HCT116 (cell line): ENCODE data around the gene ACP3. TPM values are rescaled to one million over a fixed set of nuclear protein-coding genes. Genes with fewer than 3 reads are reported as not detected.
"Not testable (repeated sequence)": the region's sequence is repeated elsewhere in the genome, so short reads cannot be mapped to it uniquely, and the experiment has no call there.

ENCODE experiments used
- ATAC-seq: fragments of 200-7000 bp; cut with Tn5 transposase; 2 replicates; pipeline ENCODE4 v1.9.1; 2020; ENCODE audit warnings: mild to moderate bottlenecking, moderate library complexity
- BruUV-seq: library from RNA; stranded (reverse); fragments of 400-500 nt; replicated peaks from 2 replicates; lab custom pipeline; 2021; lab: Mats Ljungman, UMichigan
- CTCF ChIA-PET: fragments of 300-600 bp; sonication (Branson Sonifier 250); formaldehyde crosslinking; loops from one replicate; lab custom pipeline; 2021; ENCODE audit warnings: antibody characterized with exemption; lab: Charles Lee
- POLR2A ChIA-PET: fragments of 300-600, 350-600 bp; sonication (Branson Sonifier 250); formaldehyde crosslinking; loops from one replicate; lab custom pipeline; 2021; ENCODE audit warnings: antibody characterized with exemption; lab: Charles Lee
- RAD21 ChIA-PET, 2 experiments: fragments of 300-600 bp; sonication (Branson Sonifier 250); formaldehyde crosslinking; loops; one replicate each; lab custom pipeline; 2023; ENCODE audit warnings: low total read pairs in 2 of 2; ENCODE audit not compliant: uncharacterized antibody in 2 of 2, unreplicated experiment in 2 of 2, low non-redundant PET in 1 of 2; lab: Charles Lee
- DNase-seq: peaks from one replicate; pipeline ENCODE4 v3.0.0-alpha.2; 2010; ENCODE audit warnings: low read depth, low spot score
- H2AFZ ChIP-seq: fragments of 200-600 bp; shearing (Covaris generic), sonication (generic); 2 replicates; pipeline ENCODE4 v1.6.1; 2017; ENCODE audit warnings: low read depth, mixed run types, mixed read lengths, antibody characterized with exemption, low read length; ENCODE audit not compliant: poor library complexity, severe bottlenecking
- H3K27ac ChIP-seq: 2 replicates; pipeline ENCODE4 v1.5.1; 2012; ENCODE audit warnings: low read depth, low read length
- H3K27me3 ChIP-seq: fragments of 200-600 bp; sonication (generic); 2 replicates; pipeline ENCODE4 v1.6.1; 2016; ENCODE audit warnings: mixed run types, low read length, mixed read lengths; ENCODE audit not compliant: insufficient read depth
- H3K36me3 ChIP-seq, 2 experiments: fragments of 200-500 bp in 1 of 2; fragments of 200-600 bp in 1 of 2; sonication (Bioruptor generic) in 1 of 2; sonication (generic) in 1 of 2; 2 replicates each; pipeline versions ENCODE4 v1.5.1 to v1.6.1; 2014 to 2016; ENCODE audit warnings: low read length in 2 of 2, inconsistent platforms in 1 of 2, mixed read lengths in 1 of 2, mixed run types in 1 of 2; ENCODE audit not compliant: insufficient read depth in 2 of 2, control insufficient read depth in 1 of 2
- H3K4me1 ChIP-seq, 2 experiments: fragments of 200-600 bp in 1 of 2; sonication (generic) in 1 of 2; 2 replicates each; pipeline versions ENCODE4 v1.5.1 to v1.6.1; 2012 to 2017; ENCODE audit warnings: low read length in 2 of 2, inconsistent platforms in 1 of 2, mild to moderate bottlenecking in 1 of 2, mixed read lengths in 1 of 2, mixed run types in 1 of 2, moderate library complexity in 1 of 2; ENCODE audit not compliant: insufficient read depth in 2 of 2, control insufficient read depth in 1 of 2
- H3K4me2 ChIP-seq: fragments of 200-600 bp; sonication (generic); 2 replicates; pipeline ENCODE4 v1.6.1; 2017; ENCODE audit warnings: mixed run types, low read length, mixed read lengths
- H3K4me3 ChIP-seq, 2 experiments: fragments of 200-600 bp in 1 of 2; sonication (generic) in 1 of 2; replicated peaks in 1 of 2; 2 replicates each; pipeline ENCODE4 v1.5.1; 2011 to 2016; ENCODE audit warnings: low read length in 2 of 2, control low read depth in 1 of 2, low read depth in 1 of 2, mild to moderate bottlenecking in 1 of 2, mixed read lengths in 1 of 2, mixed run types in 1 of 2
- H3K79me2 ChIP-seq: fragments of 200-600 bp; sonication (generic); 2 replicates; pipeline ENCODE4 v1.6.1; 2017; ENCODE audit warnings: mild to moderate bottlenecking, mixed run types, low read length, moderate library complexity, mixed read lengths; ENCODE audit not compliant: insufficient read depth
- H3K9ac ChIP-seq: fragments of 200-600 bp; sonication (generic); 2 replicates; pipeline ENCODE4 v1.6.1; 2016; ENCODE audit warnings: low read length, mixed read lengths
- H3K9me2 ChIP-seq: fragments of 200-600 bp; sonication (generic), shearing (Covaris generic); 2 replicates; pipeline ENCODE4 v1.6.1; 2017; ENCODE audit warnings: mixed run types, mild to moderate bottlenecking, moderate library complexity; ENCODE audit not compliant: insufficient read depth
- H3K9me3 ChIP-seq, 2 experiments: fragments of 200-500 bp in 1 of 2; fragments of 200-600 bp in 1 of 2; sonication (Bioruptor generic) in 1 of 2; sonication (generic) in 1 of 2; 2 replicates each; pipeline ENCODE4 v1.6.1; 2014 to 2017; ENCODE audit warnings: low read length in 2 of 2, mixed read lengths in 2 of 2, inconsistent platforms in 1 of 2, low read depth in 1 of 2, mild to moderate bottlenecking in 1 of 2, mixed run types in 1 of 2, moderate library complexity in 1 of 2; ENCODE audit not compliant: control insufficient read depth in 1 of 2, insufficient read depth in 1 of 2
- H4K20me1 ChIP-seq: fragments of 200-600 bp; sonication (generic), shearing (Covaris generic); 2 replicates; pipeline ENCODE4 v1.6.1; 2017; ENCODE audit warnings: mixed run types, mild to moderate bottlenecking, moderate library complexity; ENCODE audit not compliant: insufficient read depth
- ELF1 ChIP-seq: IDR thresholded peaks from 2 replicates; pipeline ENCODE4 v1.6.1; 2012; ENCODE audit warnings: low read depth, borderline replicate concordance
- ZFX ChIP-seq: fragments of 450-650 bp; IDR thresholded peaks from 2 replicates; pipeline ENCODE4 v1.6.1; 2017
- ZNF274 ChIP-seq: fragments of 200-500 bp; sonication (Bioruptor generic); IDR thresholded peaks from 2 replicates; pipeline ENCODE4 v1.6.1; 2014; ENCODE audit warnings: mild to moderate bottlenecking, low read depth, low read length, inconsistent platforms
- intact Hi-C: fragments of 100-400 bp; cut with micrococcal nuclease; formaldehyde crosslinking; loops from 2 replicates; pipeline ENCODE4 v1.10.0; 2022
- total RNA-seq: library from RNA; stranded (reverse); gene quantifications from one replicate; pipeline ENCODE4 v1.2.1, GENCODE V29; 2021; ENCODE audit not compliant: unreplicated experiment
- TF ChIP-seq, protein P1 (sequence below), 3 experiments: fragments of 200-600 bp in 1 of 3; sonication (generic) in 1 of 3; IDR thresholded peaks in 2 of 3; conservative IDR thresholded peaks in 1 of 3; 2 replicates each; pipeline ENCODE4 v1.5.1; 2012 to 2017; ENCODE audit warnings: low read depth in 2 of 3, low read length in 2 of 3, antibody characterized with exemption in 1 of 3, borderline replicate concordance in 1 of 3, control low read depth in 1 of 3, mild to moderate bottlenecking in 1 of 3, mixed read lengths in 1 of 3, mixed run types in 1 of 3, moderate library complexity in 1 of 3; ENCODE audit not compliant: insufficient read depth in 1 of 3

Gene ACP3
- total RNA-seq, 1 experiment from 2014 or later = 0.79 TPM

DNA sequence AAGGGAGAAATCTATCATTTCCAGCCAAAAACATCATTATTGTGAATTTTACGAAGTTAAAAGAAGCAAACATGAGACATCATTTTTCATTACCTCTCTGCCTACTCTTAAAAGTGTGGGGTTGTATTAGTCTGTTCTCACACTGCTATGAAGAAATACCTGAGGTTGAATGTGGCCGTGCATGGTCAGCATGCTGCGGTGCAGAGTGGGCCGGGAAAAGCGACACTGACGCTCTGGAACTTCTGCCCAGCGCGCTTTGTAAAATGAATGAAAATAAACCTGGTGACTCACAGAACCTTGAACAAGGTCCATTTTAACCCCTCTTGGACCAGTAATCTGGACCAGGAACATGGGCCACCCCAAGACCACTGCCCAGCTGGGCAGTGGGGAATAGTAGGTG lies 69.1 kb downstream of the ACP3 start:
- H2AFZ ChIP-seq = no peak overlapping the region

DNA sequence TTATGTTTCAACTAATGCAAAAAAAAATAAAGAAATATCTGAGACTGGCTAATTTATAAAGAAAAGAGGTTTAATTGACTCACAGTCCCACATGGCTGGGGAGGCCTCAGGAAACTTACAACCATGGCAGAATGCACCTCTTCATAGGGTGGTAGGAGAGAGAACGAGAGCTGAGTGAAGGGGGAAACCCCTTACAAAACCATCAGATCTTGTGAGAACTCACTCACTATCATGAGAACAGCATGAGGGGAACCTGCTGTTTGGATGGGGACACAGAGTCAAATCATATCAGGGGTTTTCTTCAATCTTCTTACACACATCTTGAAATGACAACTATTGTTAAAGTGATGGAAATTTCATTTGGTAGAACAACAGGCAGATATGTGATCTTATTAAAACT lies 75.5 kb downstream of the ACP3 start:
- ATAC-seq, H3K4me1 ChIP-seq, H3K27me3 ChIP-seq, RAD21 ChIA-PET, H3K9me3 ChIP-seq, BruUV-seq, H3K36me3 ChIP-seq, H2AFZ ChIP-seq, DNase-seq, H4K20me1 ChIP-seq, H3K4me2 ChIP-seq, H3K4me3 ChIP-seq, H3K9ac ChIP-seq, H3K79me2 ChIP-seq, H3K27ac ChIP-seq, H3K9me2 ChIP-seq, POLR2A ChIA-PET: not testable (repeated sequence)
- CTCF ChIA-PET = interaction anchor here (0.6 kb wide), 1 partner anchor 109 kb away, joined by 3 read pairs; no protein-coding TSS in a partner anchor
- intact Hi-C loops = loop anchor here (10.0 kb wide), 1 partner anchor 1368 kb away; the partner anchor contains the start of genes ASTE1 and NEK11

More for the DNA sequence above, 69.1 kb downstream of the ACP3 start:
- no peak overlapping the region for H3K4me2 ChIP-seq
- H4K20me1 ChIP-seq = no peaks in the 10 kb centered on the region
- BruUV-seq = no TSS peak
- H3K9ac ChIP-seq = no peak overlapping the region
- H3K36me3 ChIP-seq = no peaks in the 10 kb centered on the region
- intact Hi-C loops = no loop called here
- ATAC-seq (no peak), DNase-seq (no peak)
- peaks cover 11% of the 10 kb centered on the region for H3K27me3 ChIP-seq
- ChIA-PET CTCF (no interaction called here), RAD21 (no interaction called here), POLR2A (no interaction called here)
- no peak overlapping the region for H3K4me3 ChIP-seq
- H3K9me3 ChIP-seq = no peaks in the 10 kb centered on the region
- no peaks in the 10 kb centered on the region for H3K79me2 ChIP-seq
- H3K27ac ChIP-seq = no peak overlapping the region
- TF ChIP-seq ZNF274 = no peak
- no peak for TF ChIP-seq ELF1
- TF ChIP-seq ZFX = no peak
- TF ChIP-seq, protein P1, sequence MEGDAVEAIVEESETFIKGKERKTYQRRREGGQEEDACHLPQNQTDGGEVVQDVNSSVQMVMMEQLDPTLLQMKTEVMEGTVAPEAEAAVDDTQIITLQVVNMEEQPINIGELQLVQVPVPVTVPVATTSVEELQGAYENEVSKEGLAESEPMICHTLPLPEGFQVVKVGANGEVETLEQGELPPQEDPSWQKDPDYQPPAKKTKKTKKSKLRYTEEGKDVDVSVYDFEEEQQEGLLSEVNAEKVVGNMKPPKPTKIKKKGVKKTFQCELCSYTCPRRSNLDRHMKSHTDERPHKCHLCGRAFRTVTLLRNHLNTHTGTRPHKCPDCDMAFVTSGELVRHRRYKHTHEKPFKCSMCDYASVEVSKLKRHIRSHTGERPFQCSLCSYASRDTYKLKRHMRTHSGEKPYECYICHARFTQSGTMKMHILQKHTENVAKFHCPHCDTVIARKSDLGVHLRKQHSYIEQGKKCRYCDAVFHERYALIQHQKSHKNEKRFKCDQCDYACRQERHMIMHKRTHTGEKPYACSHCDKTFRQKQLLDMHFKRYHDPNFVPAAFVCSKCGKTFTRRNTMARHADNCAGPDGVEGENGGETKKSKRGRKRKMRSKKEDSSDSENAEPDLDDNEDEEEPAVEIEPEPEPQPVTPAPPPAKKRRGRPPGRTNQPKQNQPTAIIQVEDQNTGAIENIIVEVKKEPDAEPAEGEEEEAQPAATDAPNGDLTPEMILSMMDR (IDR thresholded peaks at IDR 0.05 in 2 of 3, conservative IDR thresholded peaks at IDR 0.05 in 1 of 3; ENCODE audit: borderline replicate concordance in 1 of 3, insufficient read depth in 1 of 3, low read depth in 2 of 3, low read length in 2 of 3) = no peak
- no peaks in the 10 kb centered on the region for H3K9me2 ChIP-seq
- no peaks in the 10 kb centered on the region for H3K4me1 ChIP-seq
